IPS-11a (cell line): ENCODE measurements around the gene HSBP1L1.

Source experiments
- H3K4me3 ChIP-seq: one replicate; pipeline ENCODE4 v1.5.1; 2013; ENCODE audit warnings: low read depth, low read length, control low read depth

HSBP1L1 gene

GRCh38 chr18:79964330-79965118 lies at the start of gene HSBP1L1:
HSBP1L1 (plus strand) TSS chr18:79964643; CDS start chr18:79964736, 93 bp downstream.
- H3K4me3 ChIP-seq, result no peak within 1 kb of the TSS

GRCh38 chr18:79915161-79916127 lies 49.0 kb upstream of the HSBP1L1 start:
- H3K4me3 ChIP-seq, result no peak overlapping the region

- no peak overlapping the region for H3K4me3 ChIP-seq
Measured at GRCh38 chr18:79916128-79916494, 48.3 kb upstream of the HSBP1L1 start.

- no peak overlapping the region for H3K4me3 ChIP-seq
Measured at GRCh38 chr18:79916546-79917168, 47.8 kb upstream of the HSBP1L1 start.

GRCh38 chr18:79917169-79917852 lies 47.1 kb upstream of the HSBP1L1 start:
- no peak overlapping the region for H3K4me3 ChIP-seq

- H3K4me3 ChIP-seq, result no peak overlapping the region
Measured at GRCh38 chr18:79917853-79918614, 46.4 kb upstream of the HSBP1L1 start.

GRCh38 chr18:79918615-79919011 lies 45.8 kb upstream of the HSBP1L1 start:
- no peak overlapping the region for H3K4me3 ChIP-seq

DNA sequence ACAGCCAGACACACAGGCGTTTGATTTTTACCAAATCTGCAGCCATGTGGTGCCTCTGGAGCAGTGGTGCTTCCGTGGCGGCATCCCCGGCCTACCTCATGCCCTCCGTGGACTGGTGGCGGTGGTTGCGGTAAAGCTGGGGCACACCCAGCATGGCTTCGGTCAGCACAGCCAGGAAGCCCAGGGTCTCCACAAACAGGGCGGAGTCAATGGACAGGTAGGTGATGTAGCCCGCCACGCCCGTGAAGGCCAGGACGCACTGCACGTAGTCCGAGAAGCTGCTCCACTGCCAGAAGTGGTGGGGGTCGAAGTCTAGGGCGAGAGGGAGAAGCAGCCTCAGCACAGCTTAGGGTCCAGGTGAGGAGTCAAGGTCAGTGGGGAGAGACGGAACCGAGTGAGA lies 45.4 kb upstream of the HSBP1L1 start:
- no peak overlapping the region for H3K4me3 ChIP-seq

- H3K4me3 ChIP-seq, result no peak overlapping the region
Measured at GRCh38 chr18:79921984-79922965, 42.2 kb upstream of the HSBP1L1 start.

DNA sequence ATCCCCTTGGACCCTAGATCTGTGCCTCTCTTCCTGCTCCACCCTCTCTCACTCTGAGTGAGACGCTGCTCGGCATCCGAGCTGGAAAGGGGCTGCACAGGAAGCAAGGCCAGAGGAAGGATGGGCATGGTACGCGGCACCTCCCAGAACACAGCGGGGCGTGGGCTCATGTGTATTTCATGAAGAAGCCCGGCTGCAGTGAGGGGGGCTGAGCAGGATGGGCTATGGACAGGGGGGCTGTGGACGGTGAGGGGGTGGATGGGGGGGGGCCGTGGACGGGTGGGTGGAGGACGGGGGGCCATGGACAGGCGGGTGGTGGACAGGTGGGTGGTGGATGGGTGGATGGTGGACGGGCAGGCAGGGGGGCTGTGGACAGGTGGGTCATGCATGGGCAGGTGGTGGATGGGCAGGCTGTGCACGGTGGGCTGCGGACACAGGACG lies 41.5 kb upstream of the HSBP1L1 start:
- H3K4me3 ChIP-seq, result no peak overlapping the region

DNA sequence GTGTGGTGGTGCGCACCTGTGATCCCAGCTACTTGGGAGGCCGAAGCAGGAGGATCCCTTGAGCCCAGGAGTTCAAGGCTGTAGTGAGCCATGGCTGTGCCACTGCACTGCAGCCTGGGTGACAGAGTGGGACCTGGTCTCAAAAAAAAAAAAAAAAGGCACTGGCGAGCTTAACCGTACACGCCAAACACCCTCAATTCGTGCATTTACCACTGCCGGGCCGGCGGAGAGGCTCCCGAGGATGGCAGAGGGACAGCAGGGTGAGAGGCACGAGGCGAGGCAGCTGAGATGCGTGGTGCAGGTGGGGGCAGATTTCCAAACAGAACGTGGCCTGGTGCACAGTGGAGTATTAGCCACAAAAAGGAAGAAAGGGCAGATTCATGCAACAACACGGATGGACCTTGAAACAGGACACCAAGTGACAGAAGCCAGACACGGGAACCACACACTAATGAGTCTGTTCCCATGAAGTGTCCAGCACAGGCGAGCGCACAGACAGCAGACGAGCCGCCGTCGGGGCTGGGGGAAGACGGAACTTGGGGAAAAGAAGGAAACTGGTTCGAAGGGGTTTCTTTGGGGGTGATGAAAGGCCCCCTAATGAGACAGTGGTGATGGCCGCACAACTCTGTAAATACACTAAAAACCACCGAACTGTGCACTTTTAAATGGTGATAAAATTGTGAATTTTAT lies 40.4 kb upstream of the HSBP1L1 start:
- no peak overlapping the region for H3K4me3 ChIP-seq

GRCh38 chr18:79924814-79925731 lies 39.4 kb upstream of the HSBP1L1 start:
- H3K4me3 ChIP-seq, result no peak overlapping the region

GRCh38 chr18:79926306-79926705 lies 38.1 kb upstream of the HSBP1L1 start:
- H3K4me3 ChIP-seq, result no peak overlapping the region

DNA sequence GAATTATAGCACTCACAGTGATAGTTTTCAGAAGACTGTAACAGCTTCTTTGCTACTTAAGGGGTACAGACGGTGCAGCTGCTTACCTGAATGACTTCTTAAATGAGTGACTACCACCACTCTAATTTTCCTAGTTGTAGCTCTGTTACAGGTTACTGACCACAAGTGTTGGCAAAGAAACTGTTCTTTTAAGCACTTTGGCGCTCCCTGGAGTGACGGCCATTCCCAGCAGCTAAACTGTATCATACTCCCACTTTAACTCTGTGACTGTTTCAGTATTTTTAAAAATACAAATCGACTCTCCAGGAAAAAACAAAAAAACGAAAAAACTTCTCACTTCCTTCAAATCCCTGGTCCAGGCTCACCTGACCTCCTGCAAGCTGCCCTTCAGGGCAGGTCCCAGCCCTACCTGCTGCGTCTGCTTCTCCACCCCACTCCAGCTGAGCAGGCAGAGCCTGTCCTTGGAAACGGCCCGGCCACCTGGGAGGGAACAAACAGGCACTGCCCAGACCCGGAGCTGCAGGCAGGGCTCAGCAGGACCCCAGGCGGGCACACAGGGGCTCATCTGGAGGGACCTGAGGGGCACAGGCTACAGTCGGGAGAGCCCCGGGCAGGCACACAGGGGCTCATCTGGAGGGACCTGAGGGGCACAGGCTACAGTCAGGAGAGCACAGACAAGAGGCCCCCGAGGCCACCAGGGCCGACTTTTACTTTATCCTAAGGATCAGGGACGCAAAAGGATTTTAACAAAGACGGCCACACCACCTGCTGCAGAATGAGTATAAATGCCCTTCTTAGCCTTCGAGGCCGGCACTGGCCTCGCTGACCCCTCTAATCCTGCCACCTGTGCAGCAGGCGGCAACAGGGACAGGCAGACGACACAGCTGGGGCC lies 37.5 kb upstream of the HSBP1L1 start:
- no peak overlapping the region for H3K4me3 ChIP-seq

DNA sequence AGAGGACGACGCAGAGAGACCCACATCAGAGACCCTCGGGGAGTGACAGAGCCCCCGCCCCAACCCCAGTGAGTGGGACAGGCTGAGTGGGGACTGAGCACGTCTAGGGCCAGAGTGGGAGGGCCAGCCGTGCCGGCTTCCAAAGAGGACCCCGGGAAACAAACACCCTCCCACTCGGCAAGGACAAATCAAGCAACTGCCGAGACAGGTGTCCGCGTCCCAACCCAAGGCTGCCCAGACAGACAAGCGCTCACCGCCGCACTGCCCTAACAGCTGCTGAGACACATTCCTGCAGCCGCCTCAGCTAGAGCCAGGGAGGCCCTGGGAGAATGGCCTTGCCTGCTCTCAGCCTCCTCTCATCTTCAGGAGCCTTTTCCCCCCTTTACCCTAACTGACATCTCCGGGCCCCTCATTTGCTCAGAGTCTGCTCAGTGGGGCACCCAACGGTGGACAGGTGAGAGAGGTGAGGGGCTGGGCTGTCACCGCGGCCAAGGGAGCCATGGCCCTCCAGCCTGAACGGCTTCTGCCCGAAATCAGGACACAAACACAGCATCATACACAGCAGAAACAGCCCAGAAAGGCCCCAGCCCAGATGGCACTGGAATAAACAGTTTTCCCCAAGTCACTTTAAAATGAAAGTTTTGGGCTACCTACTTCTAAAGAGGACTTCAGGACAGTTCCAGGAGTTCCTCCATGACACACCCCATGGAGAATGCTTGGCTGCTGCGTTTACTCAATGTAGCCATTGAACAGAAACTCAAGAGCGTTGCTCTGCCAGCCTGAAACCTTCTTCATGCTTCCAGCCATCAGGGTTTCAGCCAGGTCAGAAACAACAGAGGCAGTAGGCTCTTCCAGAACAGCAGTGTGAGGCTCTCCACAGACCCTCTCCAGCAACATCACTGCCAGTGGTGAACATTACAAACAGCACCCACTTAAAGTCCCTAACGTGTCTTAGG lies 36.6 kb upstream of the HSBP1L1 start:
- no peak overlapping the region for H3K4me3 ChIP-seq
